ENCODE measurements around the gene RET.

Gene RET

GRCh38 chr10:43055991-43056567 lies 20.8 kb upstream of the RET start:
- H3F3A ChIP-seq (ENCODE audit: insufficient read depth) = no peaks in the 10 kb centered on the region
- H3K9me2 ChIP-seq (replicated peaks; ENCODE audit: insufficient read depth, low read length) = no peaks in the 10 kb centered on the region
- H3K27me3 ChIP-seq (ENCODE audit: low read length) = no peaks in the 10 kb centered on the region
- no peak for TF ChIP-seq CTCF (IDR thresholded peaks at IDR 0.05; ENCODE audit: insufficient read depth, low read length, poor library complexity, severe bottlenecking)
- no peaks in the 10 kb centered on the region for H3K9me3 ChIP-seq (ENCODE audit: insufficient read depth, low read length)
- no peak overlapping the region for H2AFZ ChIP-seq (ENCODE audit: low read depth, low read length, severe bottlenecking)
- H3K36me3 ChIP-seq (ENCODE audit: low read length) = no peaks in the 10 kb centered on the region
- no peaks in the 10 kb centered on the region for H3K79me2 ChIP-seq (ENCODE audit: insufficient read depth, low read length)
- H4K20me1 ChIP-seq (ENCODE audit: low read depth, low read length) = no peaks in the 10 kb centered on the region
- no peak overlapping the region for H3K4me3 ChIP-seq (ENCODE audit: insufficient read depth, low read length, poor library complexity, severe bottlenecking)
- H3K4me2 ChIP-seq (ENCODE audit: low read depth, low read length, poor library complexity, severe bottlenecking) = no peak overlapping the region
- H3K9ac ChIP-seq (ENCODE audit: low read length) = no peak overlapping the region
- H3K27ac ChIP-seq (ENCODE audit: low read depth, low read length) = no peak overlapping the region

- Histone ChIP-seq H3K9me3 (ENCODE audit: insufficient read depth, low read length) (no peaks in the 10 kb centered on the region), H3K27ac (ENCODE audit: low read depth, low read length) (no peak overlapping the region), H3K36me3 (ENCODE audit: low read length) (no peaks in the 10 kb centered on the region), H3K9me2 (replicated peaks; ENCODE audit: insufficient read depth, low read length) (no peaks in the 10 kb centered on the region), H3K79me2 (ENCODE audit: insufficient read depth, low read length) (no peaks in the 10 kb centered on the region), H3K4me2 (ENCODE audit: low read depth, low read length, poor library complexity, severe bottlenecking) (no peak overlapping the region), H2AFZ (ENCODE audit: low read depth, low read length, severe bottlenecking) (no peak overlapping the region), H4K20me1 (ENCODE audit: low read depth, low read length) (no peaks in the 10 kb centered on the region), H3K4me3 (ENCODE audit: insufficient read depth, low read length, poor library complexity, severe bottlenecking) (no peak overlapping the region), H3K27me3 (ENCODE audit: low read length) (no peaks in the 10 kb centered on the region), H3K9ac (ENCODE audit: low read length) (no peak overlapping the region), H3F3A (ENCODE audit: insufficient read depth) (no peaks in the 10 kb centered on the region)
- TF ChIP-seq CTCF (IDR thresholded peaks at IDR 0.05; ENCODE audit: insufficient read depth, low read length, poor library complexity, severe bottlenecking) = no peak
- no peak for TF ChIP-seq EZH2phosphoT487 (conservative IDR thresholded peaks at IDR 0.05; ENCODE audit: low read length)
Observed at GRCh38 chr10:43056568-43057011, 20.3 kb upstream of the RET start.

- Histone ChIP-seq H3K9me2 (replicated peaks; ENCODE audit: insufficient read depth, low read length) (no peaks in the 10 kb centered on the region), H3K36me3 (ENCODE audit: low read length) (no peaks in the 10 kb centered on the region), H3F3A (ENCODE audit: insufficient read depth) (no peaks in the 10 kb centered on the region), H3K27ac (ENCODE audit: low read depth, low read length) (no peak overlapping the region), H3K4me2 (ENCODE audit: low read depth, low read length, poor library complexity, severe bottlenecking) (no peak overlapping the region), H4K20me1 (ENCODE audit: low read depth, low read length) (no peaks in the 10 kb centered on the region), H3K79me2 (ENCODE audit: insufficient read depth, low read length) (no peaks in the 10 kb centered on the region), H3K27me3 (ENCODE audit: low read length) (no peaks in the 10 kb centered on the region), H3K9ac (ENCODE audit: low read length) (no peak overlapping the region), H2AFZ (ENCODE audit: low read depth, low read length, severe bottlenecking) (no peak overlapping the region), H3K9me3 (ENCODE audit: insufficient read depth, low read length) (no peaks in the 10 kb centered on the region), H3K4me3 (ENCODE audit: insufficient read depth, low read length, poor library complexity, severe bottlenecking) (no peak overlapping the region)
- TF ChIP-seq CTCF (IDR thresholded peaks at IDR 0.05; ENCODE audit: insufficient read depth, low read length, poor library complexity, severe bottlenecking) = no peak
- no peak for TF ChIP-seq EZH2phosphoT487 (conservative IDR thresholded peaks at IDR 0.05; ENCODE audit: low read length)
Observed at GRCh38 chr10:43057231-43057711, 19.6 kb upstream of the RET start.

All from SU-DHL-6 (cell line).